ENCODE data around the gene LRP2.

- TF ChIP-seq EZH2 (IDR thresholded peaks at IDR 0.05; ENCODE audit: low read length, missing control alignments) (no peak), CTCF (conservative IDR thresholded peaks at IDR 0.05 in 1 of 2, IDR thresholded peaks at IDR 0.05 in 1 of 2; ENCODE audit: low read depth in 1 of 2, low read length in 2 of 2) (no peak)
These were observed 216.1 kb downstream of the LRP2 start for GRCh38 chr2:169146220-169146619.
